ENCODE results near the gene DNAJB9.
"Not testable (repeated sequence)": the region's sequence is repeated elsewhere in the genome, so short reads cannot be mapped to it uniquely, and the experiment has no call there.

Gene DNAJB9

DNA sequence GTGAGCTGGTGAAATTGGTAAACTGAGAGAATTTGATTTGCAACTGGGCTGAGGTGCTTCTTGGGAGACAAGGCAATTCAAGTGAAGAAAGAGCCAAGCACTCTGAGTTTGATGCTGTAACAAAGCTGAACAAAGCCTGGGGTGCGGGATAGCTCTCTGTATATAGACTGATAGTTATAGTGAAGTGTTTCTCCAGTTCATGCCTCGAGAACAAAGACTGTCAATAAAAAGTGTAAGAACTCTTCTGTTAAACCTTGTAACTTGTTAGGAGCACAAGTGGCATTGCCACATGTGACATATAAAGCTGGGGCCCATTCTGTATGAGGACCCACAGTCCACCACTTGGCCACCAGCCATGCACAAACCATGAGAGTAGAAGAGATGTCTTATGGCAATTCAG, 32.4 kb upstream of the DNAJB9 start:
- no peak for ATAC-seq

DNA sequence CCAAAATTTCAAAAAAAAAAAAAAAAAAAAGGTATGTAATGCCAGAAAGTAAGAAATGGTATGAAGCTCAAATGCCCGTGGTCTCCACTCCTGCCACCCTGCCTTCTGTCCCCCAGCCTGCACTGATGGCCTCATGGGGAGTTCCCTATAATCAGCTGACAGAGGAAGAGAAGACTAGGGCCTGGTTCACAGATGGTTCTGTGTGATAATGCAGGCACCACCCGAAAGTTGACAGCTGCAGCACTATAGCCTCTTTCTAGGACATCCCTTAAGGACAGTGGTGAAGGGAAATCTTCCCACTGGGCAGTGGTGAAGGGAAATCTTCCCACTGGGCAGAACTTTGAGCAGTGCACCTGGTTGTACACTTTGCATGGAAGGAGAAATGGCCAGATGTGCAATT, 31.4 kb upstream of the DNAJB9 start:
- not testable (repeated sequence) for ATAC-seq

More for the DNA sequence above, 32.4 kb upstream of the DNAJB9 start:
- TF ChIP-seq ARNTL (CRISPR knock-in tag; IDR thresholded peaks at IDR 0.05; ENCODE audit: borderline replicate concordance, low read depth): no peak
- TF ChIP-seq, protein P1, sequence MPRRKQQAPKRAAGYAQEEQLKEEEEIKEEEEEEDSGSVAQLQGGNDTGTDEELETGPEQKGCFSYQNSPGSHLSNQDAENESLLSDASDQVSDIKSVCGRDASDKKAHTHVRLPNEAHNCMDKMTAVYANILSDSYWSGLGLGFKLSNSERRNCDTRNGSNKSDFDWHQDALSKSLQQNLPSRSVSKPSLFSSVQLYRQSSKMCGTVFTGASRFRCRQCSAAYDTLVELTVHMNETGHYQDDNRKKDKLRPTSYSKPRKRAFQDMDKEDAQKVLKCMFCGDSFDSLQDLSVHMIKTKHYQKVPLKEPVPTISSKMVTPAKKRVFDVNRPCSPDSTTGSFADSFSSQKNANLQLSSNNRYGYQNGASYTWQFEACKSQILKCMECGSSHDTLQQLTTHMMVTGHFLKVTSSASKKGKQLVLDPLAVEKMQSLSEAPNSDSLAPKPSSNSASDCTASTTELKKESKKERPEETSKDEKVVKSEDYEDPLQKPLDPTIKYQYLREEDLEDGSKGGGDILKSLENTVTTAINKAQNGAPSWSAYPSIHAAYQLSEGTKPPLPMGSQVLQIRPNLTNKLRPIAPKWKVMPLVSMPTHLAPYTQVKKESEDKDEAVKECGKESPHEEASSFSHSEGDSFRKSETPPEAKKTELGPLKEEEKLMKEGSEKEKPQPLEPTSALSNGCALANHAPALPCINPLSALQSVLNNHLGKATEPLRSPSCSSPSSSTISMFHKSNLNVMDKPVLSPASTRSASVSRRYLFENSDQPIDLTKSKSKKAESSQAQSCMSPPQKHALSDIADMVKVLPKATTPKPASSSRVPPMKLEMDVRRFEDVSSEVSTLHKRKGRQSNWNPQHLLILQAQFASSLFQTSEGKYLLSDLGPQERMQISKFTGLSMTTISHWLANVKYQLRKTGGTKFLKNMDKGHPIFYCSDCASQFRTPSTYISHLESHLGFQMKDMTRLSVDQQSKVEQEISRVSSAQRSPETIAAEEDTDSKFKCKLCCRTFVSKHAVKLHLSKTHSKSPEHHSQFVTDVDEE (CRISPR knock-in tag; IDR thresholded peaks at IDR 0.05): no peak
- no peak for TF ChIP-seq ESRRG (CRISPR knock-in tag; IDR thresholded peaks at IDR 0.05)
- no peak for TF ChIP-seq SNAI2 (CRISPR knock-in tag; IDR thresholded peaks at IDR 0.05)
- no peak for TF ChIP-seq PPARA (CRISPR knock-in tag; IDR thresholded peaks at IDR 0.05; ENCODE audit: borderline replicate concordance)
- TF ChIP-seq, protein P2, sequence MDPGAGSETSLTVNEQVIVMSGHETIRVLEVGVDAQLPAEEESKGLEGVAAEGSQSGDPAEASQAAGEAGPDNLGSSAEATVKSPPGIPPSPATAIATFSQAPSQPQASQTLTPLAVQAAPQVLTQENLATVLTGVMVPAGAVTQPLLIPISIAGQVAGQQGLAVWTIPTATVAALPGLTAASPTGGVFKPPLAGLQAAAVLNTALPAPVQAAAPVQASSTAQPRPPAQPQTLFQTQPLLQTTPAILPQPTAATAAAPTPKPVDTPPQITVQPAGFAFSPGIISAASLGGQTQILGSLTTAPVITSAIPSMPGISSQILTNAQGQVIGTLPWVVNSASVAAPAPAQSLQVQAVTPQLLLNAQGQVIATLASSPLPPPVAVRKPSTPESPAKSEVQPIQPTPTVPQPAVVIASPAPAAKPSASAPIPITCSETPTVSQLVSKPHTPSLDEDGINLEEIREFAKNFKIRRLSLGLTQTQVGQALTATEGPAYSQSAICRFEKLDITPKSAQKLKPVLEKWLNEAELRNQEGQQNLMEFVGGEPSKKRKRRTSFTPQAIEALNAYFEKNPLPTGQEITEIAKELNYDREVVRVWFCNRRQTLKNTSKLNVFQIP (CRISPR knock-in tag; IDR thresholded peaks at IDR 0.05; ENCODE audit: borderline replicate concordance, low read depth): no peak
- no peak for TF ChIP-seq ZNF565 (CRISPR knock-in tag; conservative IDR thresholded peaks at IDR 0.05; ENCODE audit: low read depth)
- no peak for TF ChIP-seq ZFP30 (CRISPR knock-in tag; IDR thresholded peaks at IDR 0.05)
- TF ChIP-seq ZC3H10 (CRISPR knock-in tag; IDR thresholded peaks at IDR 0.05): no peak
- TF ChIP-seq GLIS3 (CRISPR knock-in tag; IDR thresholded peaks at IDR 0.05): no peak
- TF ChIP-seq OSR1 (CRISPR knock-in tag; IDR thresholded peaks at IDR 0.05): no peak
- TF ChIP-seq, protein P3, sequence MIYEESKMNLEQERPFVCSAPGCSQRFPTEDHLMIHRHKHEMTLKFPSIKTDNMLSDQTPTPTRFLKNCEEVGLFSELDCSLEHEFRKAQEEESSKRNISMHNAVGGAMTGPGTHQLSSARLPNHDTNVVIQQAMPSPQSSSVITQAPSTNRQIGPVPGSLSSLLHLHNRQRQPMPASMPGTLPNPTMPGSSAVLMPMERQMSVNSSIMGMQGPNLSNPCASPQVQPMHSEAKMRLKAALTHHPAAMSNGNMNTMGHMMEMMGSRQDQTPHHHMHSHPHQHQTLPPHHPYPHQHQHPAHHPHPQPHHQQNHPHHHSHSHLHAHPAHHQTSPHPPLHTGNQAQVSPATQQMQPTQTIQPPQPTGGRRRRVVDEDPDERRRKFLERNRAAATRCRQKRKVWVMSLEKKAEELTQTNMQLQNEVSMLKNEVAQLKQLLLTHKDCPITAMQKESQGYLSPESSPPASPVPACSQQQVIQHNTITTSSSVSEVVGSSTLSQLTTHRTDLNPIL (CRISPR knock-in tag; IDR thresholded peaks at IDR 0.05; ENCODE audit: low read depth): no peak
- TF ChIP-seq RARB (CRISPR knock-in tag; IDR thresholded peaks at IDR 0.05): no peak
- no peak for TF ChIP-seq ZFP3 (CRISPR knock-in tag; IDR thresholded peaks at IDR 0.05)
- TF ChIP-seq, protein P4, sequence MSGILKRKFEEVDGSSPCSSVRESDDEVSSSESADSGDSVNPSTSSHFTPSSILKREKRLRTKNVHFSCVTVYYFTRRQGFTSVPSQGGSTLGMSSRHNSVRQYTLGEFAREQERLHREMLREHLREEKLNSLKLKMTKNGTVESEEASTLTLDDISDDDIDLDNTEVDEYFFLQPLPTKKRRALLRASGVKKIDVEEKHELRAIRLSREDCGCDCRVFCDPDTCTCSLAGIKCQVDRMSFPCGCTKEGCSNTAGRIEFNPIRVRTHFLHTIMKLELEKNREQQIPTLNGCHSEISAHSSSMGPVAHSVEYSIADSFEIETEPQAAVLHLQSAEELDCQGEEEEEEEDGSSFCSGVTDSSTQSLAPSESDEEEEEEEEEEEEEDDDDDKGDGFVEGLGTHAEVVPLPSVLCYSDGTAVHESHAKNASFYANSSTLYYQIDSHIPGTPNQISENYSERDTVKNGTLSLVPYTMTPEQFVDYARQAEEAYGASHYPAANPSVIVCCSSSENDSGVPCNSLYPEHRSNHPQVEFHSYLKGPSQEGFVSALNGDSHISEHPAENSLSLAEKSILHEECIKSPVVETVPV (CRISPR knock-in tag; IDR thresholded peaks at IDR 0.05): no peak
- TF ChIP-seq, protein P5, sequence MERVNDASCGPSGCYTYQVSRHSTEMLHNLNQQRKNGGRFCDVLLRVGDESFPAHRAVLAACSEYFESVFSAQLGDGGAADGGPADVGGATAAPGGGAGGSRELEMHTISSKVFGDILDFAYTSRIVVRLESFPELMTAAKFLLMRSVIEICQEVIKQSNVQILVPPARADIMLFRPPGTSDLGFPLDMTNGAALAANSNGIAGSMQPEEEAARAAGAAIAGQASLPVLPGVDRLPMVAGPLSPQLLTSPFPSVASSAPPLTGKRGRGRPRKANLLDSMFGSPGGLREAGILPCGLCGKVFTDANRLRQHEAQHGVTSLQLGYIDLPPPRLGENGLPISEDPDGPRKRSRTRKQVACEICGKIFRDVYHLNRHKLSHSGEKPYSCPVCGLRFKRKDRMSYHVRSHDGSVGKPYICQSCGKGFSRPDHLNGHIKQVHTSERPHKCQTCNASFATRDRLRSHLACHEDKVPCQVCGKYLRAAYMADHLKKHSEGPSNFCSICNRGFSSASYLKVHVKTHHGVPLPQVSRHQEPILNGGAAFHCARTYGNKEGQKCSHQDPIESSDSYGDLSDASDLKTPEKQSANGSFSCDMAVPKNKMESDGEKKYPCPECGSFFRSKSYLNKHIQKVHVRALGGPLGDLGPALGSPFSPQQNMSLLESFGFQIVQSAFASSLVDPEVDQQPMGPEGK (CRISPR knock-in tag; IDR thresholded peaks at IDR 0.05; ENCODE audit: borderline replicate concordance): no peak

DNA sequence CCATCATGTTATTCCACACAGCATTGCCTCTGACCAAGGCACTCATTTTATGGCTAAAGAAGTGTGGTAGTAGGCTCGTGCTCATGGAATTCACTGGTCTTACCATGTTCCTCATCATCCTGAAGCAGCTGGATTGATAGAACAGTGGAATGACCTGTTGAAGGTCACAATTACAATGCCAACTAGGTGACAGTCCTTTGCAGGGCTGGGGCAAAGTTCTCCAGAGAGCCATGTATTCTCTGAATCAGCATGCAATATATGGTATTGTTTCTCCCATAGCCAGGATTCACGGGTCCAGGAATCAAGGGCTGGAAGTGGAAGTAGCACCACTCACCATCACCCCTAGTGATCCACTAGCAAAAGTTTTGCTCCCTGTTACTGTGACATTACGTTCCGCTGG, 31.0 kb upstream of the DNAJB9 start:
- ATAC-seq: not testable (repeated sequence)

DNA sequence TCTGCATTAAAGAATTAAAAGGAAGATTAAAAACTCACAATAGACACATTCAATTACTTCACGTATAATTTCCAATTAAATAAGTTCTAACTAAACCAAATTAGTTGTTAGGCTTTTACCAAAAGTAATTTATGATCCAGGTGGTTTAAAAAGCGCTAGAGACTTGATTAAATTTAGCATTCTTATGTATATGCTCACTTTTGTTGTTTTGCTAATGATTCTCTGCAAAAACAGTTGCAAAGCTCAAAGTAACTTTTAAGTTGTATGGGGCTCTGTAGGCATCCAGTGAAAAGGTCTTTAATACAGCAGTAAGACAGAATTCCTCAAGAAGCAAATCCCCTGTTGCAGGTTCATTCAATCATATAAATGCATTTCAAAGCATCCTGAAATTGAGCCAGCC, 28.2 kb upstream of the DNAJB9 start:
- TF ChIP-seq RARB (CRISPR knock-in tag; IDR thresholded peaks at IDR 0.05) (no peak), ZC3H10 (CRISPR knock-in tag; IDR thresholded peaks at IDR 0.05) (no peak), ZFP30 (CRISPR knock-in tag; IDR thresholded peaks at IDR 0.05) (no peak), ISL1 (CRISPR knock-in tag; IDR thresholded peaks at IDR 0.05) (no peak), SNAI2 (CRISPR knock-in tag; IDR thresholded peaks at IDR 0.05) (no peak), CSDC2 (CRISPR knock-in tag; IDR thresholded peaks at IDR 0.05) (no peak), ZNF8 (CRISPR knock-in tag; IDR thresholded peaks at IDR 0.05) (no peak), ARNTL (CRISPR knock-in tag; IDR thresholded peaks at IDR 0.05; ENCODE audit: borderline replicate concordance, low read depth) (no peak), GLIS3 (CRISPR knock-in tag; IDR thresholded peaks at IDR 0.05) (no peak), TCF4 (CRISPR knock-in tag; IDR thresholded peaks at IDR 0.05; ENCODE audit: borderline replicate concordance) (no peak), PPARA (CRISPR knock-in tag; IDR thresholded peaks at IDR 0.05; ENCODE audit: borderline replicate concordance) (no peak), OSR1 (CRISPR knock-in tag; IDR thresholded peaks at IDR 0.05) (no peak), ESRRG (CRISPR knock-in tag; IDR thresholded peaks at IDR 0.05) (no peak), ZFP3 (CRISPR knock-in tag; IDR thresholded peaks at IDR 0.05) (no peak), ZNF70 (CRISPR knock-in tag; IDR thresholded peaks at IDR 0.05) (no peak)
- TF ChIP-seq, protein P1 (CRISPR knock-in tag; IDR thresholded peaks at IDR 0.05): no peak
- TF ChIP-seq, protein P4 (CRISPR knock-in tag; IDR thresholded peaks at IDR 0.05): no peak
- no peak for ATAC-seq
